Renal cortical epithelial cell (primary cell): ENCODE data around the gene GBP1. TPM values are rescaled to one million over a fixed set of nuclear protein-coding genes. Genes with fewer than 3 reads are reported as not detected.

Experiments
- DNase-seq: peaks from one replicate; pipeline ENCODE4 v3.0.0-alpha.2; 2011; ENCODE audit warnings: low read depth
- total RNA-seq: library from RNA; depleted of rRNA; stranded (reverse); fragments of >200 nt; gene quantifications from 2 replicates; pipeline ENCODE4 v1.2.3, GENCODE V29; 2014

GBP1 gene
- total RNA-seq, 1 donor from 2014 or later: 37.7 TPM

GRCh38 chr1:89008511-89008910, 56.5 kb downstream of the GBP1 start:
- DNase-seq: no peak

- DNase-seq: no peak
Observed at GRCh38 chr1:89005286-89006151, 59.5 kb downstream of the GBP1 start.

Other genes with a start within 250 kb of the GBP1 start
- gene GTF2B, start 173.6 kb downstream of the GBP1 start, total RNA-seq: 60.2 and 68.6 TPM in 2 replicates
- gene KYAT3, start 72.6 kb downstream of the GBP1 start, total RNA-seq: 31.0 and 54.4 TPM in 2 replicates
- gene RBMXL1, start 72.6 kb downstream of the GBP1 start, total RNA-seq: 12.5 and 16.2 TPM in 2 replicates
- gene GBP3, start 42.3 kb downstream of the GBP1 start, total RNA-seq: 59.4 and 69.1 TPM in 2 replicates
- gene GBP2, start 60.9 kb upstream of the GBP1 start, total RNA-seq: 28.8 and 82.1 TPM in 2 replicates
- not detected in 2 replicates for gene GBP7, start 110.8 kb upstream of the GBP1 start, total RNA-seq
- 0.55 and 1.7 TPM in 2 replicates for gene GBP4, start 133.7 kb upstream of the GBP1 start, total RNA-seq
- 0.05 and 0.17 TPM in 2 replicates for gene GBP5, start 207.7 kb upstream of the GBP1 start, total RNA-seq